ENCODE results near the gene MYRIP. TPM values are rescaled to one million over a fixed set of nuclear protein-coding genes. Genes with fewer than 3 reads are reported as not detected.

The MYRIP gene
- total and polyA plus RNA-seq, 12 donors = 0.24 to 4.8 (median 1.4) TPM

DNA sequence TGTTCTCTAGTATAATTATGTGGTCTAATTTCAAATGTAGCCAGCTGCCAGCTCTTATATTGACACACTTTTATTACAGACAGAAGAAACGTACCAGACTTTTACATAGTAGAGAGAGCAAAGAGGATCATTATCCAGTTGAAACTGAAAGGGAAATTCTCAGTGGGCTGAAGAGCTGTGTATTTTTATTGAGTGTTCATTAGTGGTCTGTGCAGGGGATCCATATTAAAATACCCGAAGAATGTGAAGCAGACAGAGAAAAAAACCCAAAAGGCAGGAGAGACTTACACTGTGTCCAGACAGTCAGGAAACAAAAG lies 41.3 kb downstream of the MYRIP start:
- intact Hi-C loops (cut with DNase I) = no loop called here
- DNase-seq = no peak
- Histone ChIP-seq H3K27ac (no peak overlapping the region), H3K27me3 (no peaks in the 10 kb centered on the region), H3K4me1 (replicated peaks in 1 of 2) (no peaks in the 10 kb centered on the region), H3K4me3 (no peak overlapping the region), H3K9me3 (replicated peaks in 1 of 3) (no peaks in the 10 kb centered on the region), H3K36me3 (replicated peaks in 1 of 2) (no peaks in the 10 kb centered on the region)
- no peak for TF ChIP-seq POLR2A (IDR thresholded peaks at IDR 0.05)
- TF ChIP-seq, protein P1, sequence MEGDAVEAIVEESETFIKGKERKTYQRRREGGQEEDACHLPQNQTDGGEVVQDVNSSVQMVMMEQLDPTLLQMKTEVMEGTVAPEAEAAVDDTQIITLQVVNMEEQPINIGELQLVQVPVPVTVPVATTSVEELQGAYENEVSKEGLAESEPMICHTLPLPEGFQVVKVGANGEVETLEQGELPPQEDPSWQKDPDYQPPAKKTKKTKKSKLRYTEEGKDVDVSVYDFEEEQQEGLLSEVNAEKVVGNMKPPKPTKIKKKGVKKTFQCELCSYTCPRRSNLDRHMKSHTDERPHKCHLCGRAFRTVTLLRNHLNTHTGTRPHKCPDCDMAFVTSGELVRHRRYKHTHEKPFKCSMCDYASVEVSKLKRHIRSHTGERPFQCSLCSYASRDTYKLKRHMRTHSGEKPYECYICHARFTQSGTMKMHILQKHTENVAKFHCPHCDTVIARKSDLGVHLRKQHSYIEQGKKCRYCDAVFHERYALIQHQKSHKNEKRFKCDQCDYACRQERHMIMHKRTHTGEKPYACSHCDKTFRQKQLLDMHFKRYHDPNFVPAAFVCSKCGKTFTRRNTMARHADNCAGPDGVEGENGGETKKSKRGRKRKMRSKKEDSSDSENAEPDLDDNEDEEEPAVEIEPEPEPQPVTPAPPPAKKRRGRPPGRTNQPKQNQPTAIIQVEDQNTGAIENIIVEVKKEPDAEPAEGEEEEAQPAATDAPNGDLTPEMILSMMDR (IDR thresholded peaks at IDR 0.05) = no peak
- 44 to 52% (median 50%) methylated on average over 2 of the region's 2 CpGs for WGBS, 4 donors

DNA sequence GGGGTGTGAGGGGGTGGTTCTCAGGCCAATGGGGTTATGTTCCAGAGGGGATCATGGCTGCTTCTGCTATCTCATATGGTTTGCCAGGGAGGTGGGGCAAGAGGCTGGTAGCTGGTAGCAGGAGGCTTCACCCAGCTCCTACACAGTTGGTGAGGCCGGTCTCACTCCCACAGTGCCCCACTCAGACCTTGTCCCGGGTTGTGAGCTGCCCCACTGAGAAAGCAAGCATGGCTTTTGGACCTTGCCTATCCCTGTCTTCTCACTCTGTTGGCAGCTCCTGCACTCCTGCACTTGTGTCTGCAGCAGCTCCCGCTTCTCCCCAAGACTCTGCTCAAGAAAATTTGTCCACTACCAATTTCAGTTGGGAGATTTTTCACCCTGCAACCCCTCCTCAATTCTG lies 46.1 kb downstream of the MYRIP start:
- Histone ChIP-seq H3K9me3 (replicated peaks in 1 of 3) (peaks cover 0 to 9% (median 0%) of the 10 kb centered on the region in 3 donors), H3K27me3 (no peaks in the 10 kb centered on the region), H3K27ac (no peak overlapping the region), H3K36me3 (replicated peaks in 1 of 2) (no peaks in the 10 kb centered on the region), H3K4me1 (replicated peaks in 1 of 2) (no peaks in the 10 kb centered on the region), H3K4me3 (no peak overlapping the region)
- DNase-seq = no peak
- TF ChIP-seq, protein P1 (IDR thresholded peaks at IDR 0.05) = no peak
- no peak for TF ChIP-seq POLR2A (IDR thresholded peaks at IDR 0.05)
- intact Hi-C loops (cut with DNase I) = no loop called here
- WGBS, 4 donors = 80 to 100% (median 85%) methylated on average over 1 to 3 of the region's 3 CpGs

DNA sequence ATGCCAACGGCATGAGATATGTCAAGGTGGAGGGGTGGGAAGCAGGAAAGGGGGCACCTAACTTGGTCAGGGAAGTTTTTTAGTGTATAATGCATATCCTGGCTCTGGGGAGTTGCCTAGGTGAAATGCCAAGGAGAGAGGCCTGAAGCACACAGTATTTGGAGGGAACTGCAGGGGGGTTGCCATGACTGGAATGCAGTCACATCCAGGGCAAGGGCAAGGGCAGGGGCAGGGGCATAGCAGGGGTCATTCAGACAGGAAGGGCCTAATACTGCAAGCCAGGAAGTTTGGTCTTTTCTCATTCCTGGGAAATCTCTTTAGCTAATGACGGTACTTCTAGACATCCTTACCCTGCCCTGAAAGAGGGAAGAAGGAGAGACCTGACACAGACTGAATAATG lies 60.5 kb downstream of the MYRIP start:
- Histone ChIP-seq H3K4me3 (no peak overlapping the region), H3K9me3 (replicated peaks in 1 of 3) (no peaks in the 10 kb centered on the region), H3K36me3 (replicated peaks in 1 of 2) (no peaks in the 10 kb centered on the region), H3K4me1 (replicated peaks in 1 of 2) (no peaks in the 10 kb centered on the region), H3K27me3 (no peaks in the 10 kb centered on the region), H3K27ac (no peak overlapping the region)
- intact Hi-C loops (cut with DNase I) = no loop called here
- DNase-seq = no peak
- WGBS, 4 donors = 63 to 73% (median 67%) methylated on average over 2 of the region's 2 CpGs
- TF ChIP-seq, protein P1 (IDR thresholded peaks at IDR 0.05) = no peak
- TF ChIP-seq POLR2A (IDR thresholded peaks at IDR 0.05) = no peak

DNA sequence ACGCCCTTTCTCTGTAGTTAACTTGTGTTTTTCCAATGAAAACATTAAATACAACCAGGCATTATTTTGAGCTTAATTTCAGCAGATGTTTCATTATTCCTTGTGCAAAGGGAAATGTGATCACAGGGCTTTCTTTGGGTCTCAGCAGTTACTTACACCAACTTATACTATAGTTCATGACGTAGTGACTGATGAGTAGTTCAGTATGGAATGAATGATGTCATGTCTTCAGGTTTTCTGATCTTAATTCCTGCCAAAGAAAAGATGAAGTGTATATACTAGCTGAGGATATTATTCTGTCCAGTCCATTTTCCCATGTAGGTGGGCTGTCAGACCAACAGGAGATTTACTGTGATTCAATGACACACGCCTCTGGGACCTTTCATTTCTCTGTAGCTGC lies 61.3 kb downstream of the MYRIP start:
- no peaks in the 10 kb centered on the region for H3K36me3 ChIP-seq (replicated peaks in 1 of 2)
- H3K4me3 ChIP-seq = no peak overlapping the region
- intact Hi-C loops (cut with DNase I) = no loop called here
- no peak overlapping the region for H3K27ac ChIP-seq
- no peak for DNase-seq
- no peaks in the 10 kb centered on the region for H3K9me3 ChIP-seq (replicated peaks in 1 of 3)
- 54 to 70% (median 64%) methylated on average over 3 of the region's 3 CpGs for WGBS, 4 donors
- TF ChIP-seq, protein P1 (IDR thresholded peaks at IDR 0.05) = no peak
- no peak for TF ChIP-seq POLR2A (IDR thresholded peaks at IDR 0.05)
- H3K27me3 ChIP-seq = no peaks in the 10 kb centered on the region
- no peaks in the 10 kb centered on the region for H3K4me1 ChIP-seq (replicated peaks in 1 of 2)

Measured in adrenal gland (tissue), 12 donors.